ENCODE measurements around the gene USP9X.
"Not testable (repeated sequence)": the region's sequence is repeated elsewhere in the genome, so short reads cannot be mapped to it uniquely, and the experiment has no call there.

Gene USP9X

DNA sequence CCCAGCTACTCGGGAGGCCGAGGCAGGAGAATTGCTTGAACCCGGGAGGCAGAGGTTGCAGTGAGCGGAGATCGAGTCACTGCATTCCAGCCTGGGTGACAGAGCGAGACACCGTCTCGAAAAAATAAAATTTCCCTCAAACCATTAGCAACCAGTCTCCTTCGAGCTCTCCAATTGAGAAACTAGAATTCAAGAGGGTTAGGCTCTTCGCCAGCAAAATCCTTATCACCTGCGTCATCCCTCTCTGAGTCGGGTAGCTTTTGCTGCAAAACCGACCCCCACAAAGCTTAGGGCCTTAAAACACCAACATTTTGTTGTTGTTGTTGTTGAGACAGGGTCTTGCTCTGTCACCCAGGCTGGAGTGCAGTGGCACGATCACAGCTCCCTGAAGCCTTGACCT, 173.6 kb downstream of the USP9X start:
- no peak for DNase-seq (ENCODE audit: extremely low read depth, low read depth)
- TF ChIP-seq, protein P1, sequence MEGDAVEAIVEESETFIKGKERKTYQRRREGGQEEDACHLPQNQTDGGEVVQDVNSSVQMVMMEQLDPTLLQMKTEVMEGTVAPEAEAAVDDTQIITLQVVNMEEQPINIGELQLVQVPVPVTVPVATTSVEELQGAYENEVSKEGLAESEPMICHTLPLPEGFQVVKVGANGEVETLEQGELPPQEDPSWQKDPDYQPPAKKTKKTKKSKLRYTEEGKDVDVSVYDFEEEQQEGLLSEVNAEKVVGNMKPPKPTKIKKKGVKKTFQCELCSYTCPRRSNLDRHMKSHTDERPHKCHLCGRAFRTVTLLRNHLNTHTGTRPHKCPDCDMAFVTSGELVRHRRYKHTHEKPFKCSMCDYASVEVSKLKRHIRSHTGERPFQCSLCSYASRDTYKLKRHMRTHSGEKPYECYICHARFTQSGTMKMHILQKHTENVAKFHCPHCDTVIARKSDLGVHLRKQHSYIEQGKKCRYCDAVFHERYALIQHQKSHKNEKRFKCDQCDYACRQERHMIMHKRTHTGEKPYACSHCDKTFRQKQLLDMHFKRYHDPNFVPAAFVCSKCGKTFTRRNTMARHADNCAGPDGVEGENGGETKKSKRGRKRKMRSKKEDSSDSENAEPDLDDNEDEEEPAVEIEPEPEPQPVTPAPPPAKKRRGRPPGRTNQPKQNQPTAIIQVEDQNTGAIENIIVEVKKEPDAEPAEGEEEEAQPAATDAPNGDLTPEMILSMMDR (IDR thresholded peaks at IDR 0.05; ENCODE audit: low read depth, low read length), result no peak

GRCh38 chrX:41259516-41259915, 174.3 kb downstream of the USP9X start:
- no peak for DNase-seq (ENCODE audit: extremely low read depth, low read depth)
- TF ChIP-seq, protein P1 (IDR thresholded peaks at IDR 0.05; ENCODE audit: low read depth, low read length), result no peak

GRCh38 chrX:41265615-41266014, 180.4 kb downstream of the USP9X start:
- TF ChIP-seq, protein P1 (IDR thresholded peaks at IDR 0.05; ENCODE audit: low read depth, low read length), result no peak
- DNase-seq (ENCODE audit: extremely low read depth, low read depth), result no peak

DNA sequence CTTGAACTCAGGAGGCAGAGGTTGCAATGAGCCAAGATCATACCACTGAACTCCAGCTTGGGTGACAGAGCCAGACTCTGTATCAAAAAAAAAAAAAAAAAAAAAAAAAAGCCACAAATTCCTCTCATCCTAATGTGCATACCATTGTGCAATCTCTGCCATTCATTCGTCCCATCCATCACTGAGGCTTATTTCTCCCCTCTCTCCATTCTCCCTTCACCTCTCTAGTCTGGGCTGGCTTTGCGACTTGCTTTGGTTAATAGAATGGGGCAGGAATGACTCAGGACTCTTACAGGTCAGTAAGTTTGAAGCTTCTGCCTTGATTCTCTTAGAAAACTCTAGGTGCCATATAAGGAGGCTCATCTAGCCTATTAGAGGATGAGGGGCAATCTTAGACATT, 188.4 kb downstream of the USP9X start:
- TF ChIP-seq, protein P1 (IDR thresholded peaks at IDR 0.05; ENCODE audit: low read depth, low read length), result no peak
- no peak for DNase-seq (ENCODE audit: extremely low read depth, low read depth)

DNA sequence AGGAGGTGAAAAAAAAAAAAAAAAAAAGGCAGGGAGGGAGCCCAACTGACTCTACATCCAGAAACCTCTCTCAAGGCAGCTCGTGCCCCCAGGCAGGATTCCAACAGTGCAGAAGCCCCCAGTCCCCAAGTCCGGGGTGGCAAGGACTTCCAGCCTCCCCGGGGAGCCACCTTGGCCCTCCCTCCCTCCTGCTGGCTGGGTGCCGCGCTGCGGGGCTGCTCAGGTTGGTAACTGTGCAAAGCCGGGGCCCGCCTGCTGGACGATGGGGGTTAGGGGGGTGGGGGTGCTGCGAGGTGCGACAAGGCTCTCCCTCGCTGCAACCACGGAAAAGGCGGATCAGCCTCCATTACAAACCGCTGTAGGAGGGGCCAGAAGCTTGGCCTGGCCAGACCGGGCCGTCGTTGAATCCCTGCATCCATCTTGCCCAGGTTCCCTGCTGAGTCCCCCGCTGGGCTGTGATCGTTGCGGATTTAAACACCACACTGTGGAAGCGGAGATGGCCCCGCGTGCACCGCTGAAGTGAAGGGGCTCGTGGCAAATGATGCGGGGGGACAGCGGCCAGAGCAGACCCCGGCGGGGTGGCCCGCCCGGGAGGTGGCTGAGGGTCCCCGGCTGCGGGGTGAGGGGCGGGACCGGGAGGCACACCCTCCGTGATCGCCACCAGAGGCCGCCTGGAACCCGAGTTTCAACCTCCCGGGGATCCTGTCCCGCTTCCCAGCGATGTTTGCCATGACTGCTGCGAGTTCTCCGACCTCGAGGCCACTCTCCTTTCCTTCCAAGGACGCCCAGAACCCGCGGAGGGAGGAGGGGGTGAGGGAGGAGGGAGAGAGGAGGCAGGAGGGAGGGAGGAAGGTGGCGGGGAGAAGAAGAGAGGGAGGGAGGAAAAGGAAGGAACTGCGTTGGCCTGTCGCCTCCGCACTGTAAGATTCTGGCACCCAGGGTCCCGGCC, 190.7 kb downstream of the USP9X start:
- TF ChIP-seq, protein P1 (IDR thresholded peaks at IDR 0.05; ENCODE audit: low read depth, low read length), result peak; percentile 60
- peak; percentile 24 for DNase-seq (ENCODE audit: extremely low read depth, low read depth)

DNA sequence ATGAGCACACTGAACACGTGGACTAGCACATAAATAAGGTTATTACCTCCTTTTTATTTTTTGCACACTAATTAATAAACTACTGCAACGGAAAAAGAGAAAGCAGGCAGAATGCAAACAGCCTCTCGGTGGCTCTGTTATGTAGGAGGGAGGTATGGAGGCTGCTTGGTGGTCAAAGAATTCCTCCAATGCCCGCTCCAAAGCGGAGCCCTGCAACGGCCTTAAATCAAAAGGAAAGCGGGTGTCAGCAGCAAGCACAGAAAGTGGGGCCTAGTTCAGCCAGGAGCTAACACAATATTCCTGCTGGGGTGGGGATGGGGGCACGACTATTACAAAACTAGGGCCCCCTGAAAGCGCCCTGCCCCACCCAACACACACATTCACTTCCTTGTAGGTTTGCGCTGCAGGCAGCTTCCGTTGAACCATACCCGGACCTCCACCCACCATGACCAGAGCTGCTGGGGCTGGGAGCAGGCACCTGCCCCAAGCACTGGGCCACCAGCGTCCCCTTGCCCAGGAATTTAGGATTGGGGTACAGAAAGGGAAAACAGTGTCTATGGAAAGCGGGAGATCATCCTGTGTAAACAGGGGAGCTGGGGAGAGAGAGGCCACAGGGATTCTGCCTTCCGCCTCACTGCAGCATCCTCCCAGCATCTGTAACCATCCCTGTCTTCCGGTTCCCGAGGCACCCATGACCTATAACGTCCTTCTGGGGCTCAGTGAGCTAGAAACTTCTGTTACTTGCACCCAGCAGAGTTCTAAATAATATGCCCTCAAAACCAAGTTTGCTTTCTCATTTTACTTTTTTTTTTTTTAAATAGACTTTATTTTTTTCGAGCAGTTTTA, 191.6 kb downstream of the USP9X start:
- no peak for DNase-seq (ENCODE audit: extremely low read depth, low read depth)
- TF ChIP-seq, protein P1 (IDR thresholded peaks at IDR 0.05; ENCODE audit: low read depth, low read length), result no peak

DNA sequence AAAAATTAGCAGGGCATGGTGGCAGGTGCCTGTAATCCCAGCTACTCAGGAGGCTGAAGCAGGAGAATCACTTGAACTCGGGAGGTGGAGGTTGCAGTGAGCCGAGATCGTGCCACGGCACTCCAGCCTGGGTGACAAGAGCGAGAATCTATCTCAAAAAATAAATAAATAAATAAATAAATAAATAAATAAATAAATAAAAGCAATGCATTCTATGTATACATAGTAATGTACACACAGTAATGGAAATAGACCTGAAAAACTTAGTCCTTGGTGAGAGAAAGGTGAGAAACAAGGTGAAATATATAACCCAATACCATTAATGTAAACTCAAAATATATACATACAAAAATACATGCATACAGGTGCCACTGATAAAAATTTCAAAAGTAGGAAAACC, 197.1 kb downstream of the USP9X start:
- not testable (repeated sequence) for DNase-seq (ENCODE audit: extremely low read depth, low read depth)

DNA sequence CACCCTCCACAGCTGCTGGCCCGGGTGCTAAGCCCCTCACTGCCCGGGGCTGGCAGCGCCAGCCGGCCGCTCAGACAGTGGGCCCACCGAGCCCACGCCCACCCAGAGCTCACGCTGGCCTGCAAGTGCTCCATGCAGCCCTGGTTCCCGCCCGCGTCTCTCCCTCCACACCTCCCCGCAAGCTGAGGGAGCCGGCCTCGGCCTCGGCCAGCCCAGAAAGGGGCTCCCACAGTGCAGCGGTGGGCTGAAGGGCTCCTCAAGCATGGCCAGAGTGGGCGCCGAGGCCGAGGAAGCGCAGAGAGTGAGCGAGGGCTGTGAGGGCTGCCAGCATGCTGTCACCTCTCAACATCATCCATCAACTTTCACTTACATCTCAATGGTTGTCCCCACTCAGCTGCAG, 200.7 kb downstream of the USP9X start:
- DNase-seq (ENCODE audit: extremely low read depth, low read depth), result not testable (repeated sequence)
